Vagina (tissue), 2 donors: Measurements from ENCODE around the gene TK1. TPM values are rescaled to one million over a fixed set of nuclear protein-coding genes. Genes with fewer than 3 reads are reported as not detected.

ENCODE experiments used
- DNase-seq, 2 donors: peaks; one replicate each; pipeline ENCODE4 v3.0.0-alpha.2; 2017; ENCODE audit errors: extremely low spot score in 2 of 2
- H3K27ac ChIP-seq: fragments of 200-600 bp; sonication (generic); one replicate; pipeline ENCODE4 v1.5.1; 2019
- H3K27me3 ChIP-seq: fragments of 200-600 bp; sonication (generic); one replicate; pipeline ENCODE4 v1.5.1; 2019
- H3K36me3 ChIP-seq, 2 donors: fragments of 200-600 bp; sonication (generic); one replicate each; pipeline ENCODE4 v1.5.1; 2017 to 2019
- H3K4me1 ChIP-seq: fragments of 200-600 bp; sonication (generic); one replicate; pipeline ENCODE4 v1.5.1; 2019
- H3K4me3 ChIP-seq, 2 donors: fragments of 200-600 bp; sonication (generic); 1 replicate in 1 of 2; 2 replicates in 1 of 2; pipeline ENCODE4 v1.5.1; 2016 to 2019
- H3K9me3 ChIP-seq: fragments of 200-600 bp; sonication (generic); one replicate; pipeline ENCODE4 v1.5.1; 2019
- CTCF ChIP-seq, 3 experiments: fragments of 450-650 bp in 2 of 3; fragments of 200-600 bp in 1 of 3; sonication (generic) in 1 of 3; IDR thresholded peaks; one replicate each; pipeline ENCODE4 v1.5.1; 2017 to 2019; ENCODE audit warnings: antibody characterized with exemption in 3 of 3, mild to moderate bottlenecking in 2 of 3, moderate library complexity in 2 of 3
- POLR2A ChIP-seq, 2 donors: fragments of 450-650 bp; IDR thresholded peaks; one replicate each; pipeline ENCODE4 v1.6.1; 2017; ENCODE audit warnings: antibody characterized with exemption in 2 of 2, mild to moderate bottlenecking in 2 of 2, moderate library complexity in 2 of 2
- POLR2AphosphoS5 ChIP-seq, 2 donors: sonication (generic); formaldehyde crosslinking; IDR thresholded peaks; one replicate each; pipeline ENCODE4 v1.9.0; 2017; ENCODE audit warnings: antibody characterized with exemption in 2 of 2, mild to moderate bottlenecking in 2 of 2, low read depth in 1 of 2; ENCODE audit not compliant: insufficient read depth in 1 of 2
- intact Hi-C: fragments of 100-400 bp; cut with DNase I; formaldehyde crosslinking; loops from one replicate; pipeline ENCODE4 v1.15.1; 2023
- small RNA-seq: library from RNA; depleted of rRNA; stranded (forward); fragments of <200 nt; gene quantifications from one replicate; pipeline ENCODE3, GENCODE V24; 2016
- total RNA-seq: library from RNA; depleted of rRNA; stranded (reverse); fragments of >200 nt; gene quantifications from one replicate; pipeline ENCODE4 v1.2.3, GENCODE V29; 2016

TK1 gene
- total RNA-seq, 1 donor from 2014 or later = 3.7 TPM

- peaks cover 57% of the 10 kb centered on the region for H3K4me1 ChIP-seq
- H3K4me3 ChIP-seq = no peak overlapping the region
- no peak for DNase-seq
- no peaks in the 10 kb centered on the region for H3K9me3 ChIP-seq
- H3K27ac ChIP-seq = no peak overlapping the region
- no peak for TF ChIP-seq CTCF (IDR thresholded peaks at IDR 0.05)
- TF ChIP-seq POLR2AphosphoS5 (IDR thresholded peaks at IDR 0.05; ENCODE audit: insufficient read depth in 1 of 2, low read depth in 1 of 2) = no peak
- TF ChIP-seq POLR2A (IDR thresholded peaks at IDR 0.05) = no peak
- no peaks in the 10 kb centered on the region for H3K27me3 ChIP-seq
- intact Hi-C loops = loop anchor here (5.0 kb wide), 1 partner anchor 53 kb away; no protein-coding TSS in a partner anchor
- peaks cover 0 to 7% of the 10 kb centered on the region in 2 donors for H3K36me3 ChIP-seq
Measured at GRCh38 chr17:78124836-78125137, 62.1 kb downstream of the TK1 start.

Small RNA genes within 50 kb of the gene (small RNA-seq; reads per million reads assigned to genes)
- gene AC087645.1 = not detected

Other genes with a start within 250 kb of the TK1 start
- gene TNRC6C, start 228.3 kb downstream of the TK1 start, total RNA-seq = 14.7 TPM
- 64.8 TPM for gene TMC6, start 58.3 kb downstream of the TK1 start, total RNA-seq
- gene TMC8, start 56.3 kb downstream of the TK1 start, total RNA-seq = 24.6 TPM
- not detected for gene C17orf99, start 40.7 kb downstream of the TK1 start, total RNA-seq
- gene SYNGR2, start 18.5 kb downstream of the TK1 start, total RNA-seq = 82.3 TPM
- gene AFMID, start 310 bp upstream of the TK1 start, total RNA-seq = 47.6 TPM
- gene BIRC5, start 27.2 kb upstream of the TK1 start, total RNA-seq = 3.4 TPM
- gene TMEM235, start 44.6 kb upstream of the TK1 start, total RNA-seq = not detected
- 173 TPM for gene SOCS3, start 173.0 kb upstream of the TK1 start, total RNA-seq
- gene PGS1, start 191.6 kb upstream of the TK1 start, total RNA-seq = 35.6 TPM